Measurements from ENCODE around the gene FIG4.

FIG4 gene

DNA sequence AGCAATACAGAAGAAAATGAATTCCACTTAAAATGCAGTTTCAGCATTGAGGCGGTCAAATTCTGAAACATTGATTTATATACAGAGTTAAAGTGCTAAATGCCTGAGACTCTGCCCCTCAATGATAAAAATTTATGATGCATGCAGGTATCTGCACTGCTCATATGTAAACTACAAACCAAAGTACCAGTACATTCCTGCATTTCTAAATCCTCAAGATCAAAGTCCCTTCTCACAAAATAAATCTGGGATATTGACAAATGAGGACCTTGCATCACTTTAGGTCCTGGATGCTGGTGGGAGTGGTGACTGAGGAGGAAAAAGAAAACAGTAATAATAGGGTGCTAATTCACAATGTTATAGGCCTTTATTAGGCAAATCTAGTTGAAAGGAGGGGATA lies 101.9 kb downstream of the FIG4 start:
- ATAC-seq: no peak
- H3K27me3 Mint-ChIP-seq: no peaks in the 10 kb centered on the region
- DNase-seq: no peak
- H3K27ac Mint-ChIP-seq: no peak overlapping the region
- no peak overlapping the region for H3K4me3 Mint-ChIP-seq
- no peaks in the 10 kb centered on the region for H3K9me3 Mint-ChIP-seq
- peaks cover 7% of the 10 kb centered on the region for H3K4me1 Mint-ChIP-seq

DNA sequence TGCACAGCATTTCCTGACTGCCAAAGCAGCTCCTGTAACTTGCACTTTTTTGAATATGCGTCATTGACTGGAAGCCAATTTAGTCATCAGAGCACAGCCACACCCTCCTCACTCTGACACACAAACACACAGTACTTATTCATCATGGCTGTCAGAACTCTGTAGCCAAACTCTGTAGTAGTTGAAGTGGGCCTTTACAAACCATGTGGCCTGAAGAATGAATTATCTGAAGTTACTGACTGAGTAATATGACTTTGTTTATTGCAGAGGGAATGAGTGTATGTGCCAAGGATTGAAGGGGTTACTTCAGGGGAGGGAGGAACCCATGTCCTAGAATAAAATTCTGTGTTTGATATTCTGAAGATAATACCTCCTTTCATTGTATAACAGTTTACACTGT lies 102.7 kb downstream of the FIG4 start:
- Mint-ChIP-seq H3K4me1 (peaks cover 7% of the 10 kb centered on the region), H3K4me3 (no peak overlapping the region), H3K27me3 (no peaks in the 10 kb centered on the region), H3K27ac (no peak overlapping the region), H3K9me3 (no peaks in the 10 kb centered on the region)
- ATAC-seq (no peak), DNase-seq (no peak)

DNA sequence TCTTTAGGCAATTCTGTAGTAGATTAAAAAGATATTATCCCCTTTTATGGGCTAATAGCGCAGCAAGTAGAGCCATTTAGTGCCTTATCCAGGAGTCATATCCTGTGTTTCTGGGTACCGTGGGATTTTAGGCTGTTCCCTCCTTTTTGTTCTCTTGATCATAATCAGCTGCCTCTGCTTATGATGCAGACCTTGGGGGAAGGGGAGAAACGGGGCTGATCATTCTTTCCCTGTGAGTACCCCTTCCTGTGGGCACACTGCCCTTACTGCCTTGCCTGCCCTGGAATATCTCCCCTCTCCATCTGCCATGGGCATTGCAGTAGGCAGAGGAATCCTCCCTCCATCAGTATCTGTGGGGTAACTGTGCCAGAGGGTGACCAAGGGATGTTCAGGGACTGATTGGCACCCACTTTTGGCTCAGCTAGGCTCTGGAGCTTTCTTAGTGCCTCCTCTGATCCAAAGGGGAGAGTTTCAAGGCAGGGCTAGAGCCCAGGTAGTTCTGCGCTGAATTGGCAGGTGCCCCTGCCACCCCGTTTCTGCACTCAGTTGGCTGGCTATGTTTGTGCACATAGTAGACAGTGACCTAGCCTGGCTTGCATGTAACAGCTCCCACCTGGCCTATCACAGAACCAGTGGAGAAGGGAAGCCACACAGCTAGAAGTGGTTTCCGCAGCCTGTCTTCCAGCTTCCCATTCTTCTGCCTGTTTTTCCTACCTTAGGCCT lies 103.3 kb downstream of the FIG4 start:
- Mint-ChIP-seq H3K4me3 (no peak overlapping the region), H3K27ac (peak overlapping the region in 1 of 2 donors; percentile 89)
- ATAC-seq: no peak

DNA sequence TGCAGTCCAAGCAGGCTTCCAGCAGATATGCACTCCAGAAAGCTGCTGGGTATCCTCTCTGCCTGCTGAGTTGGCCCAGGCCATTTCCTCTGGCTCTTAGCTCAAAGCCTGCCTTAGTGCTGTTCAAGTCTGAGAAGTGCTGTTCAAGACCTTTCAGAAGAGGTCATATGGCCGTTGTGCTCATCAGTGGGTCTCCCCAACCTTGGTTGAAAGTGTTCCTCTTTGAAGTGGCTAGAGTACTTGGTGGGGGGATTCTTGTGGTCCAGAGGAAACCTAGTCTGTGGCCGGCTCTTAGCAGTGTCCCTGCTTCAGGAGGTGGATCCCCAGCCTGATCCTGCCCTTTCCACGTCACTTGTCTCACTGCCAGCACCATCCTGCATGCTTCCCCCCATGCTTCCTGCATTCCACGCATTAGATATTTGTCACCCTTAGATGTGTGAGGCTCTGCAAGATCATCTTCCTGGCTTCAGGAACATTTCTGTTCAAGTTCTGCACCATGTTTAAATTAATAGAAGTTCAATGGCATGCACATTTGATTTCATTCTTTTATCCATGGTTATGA lies 105.0 kb downstream of the FIG4 start:
- H3K4me3 Mint-ChIP-seq: no peak overlapping the region
- no peaks in the 10 kb centered on the region for H3K9me3 Mint-ChIP-seq
- H3K27me3 Mint-ChIP-seq: no peaks in the 10 kb centered on the region
- H3K27ac Mint-ChIP-seq: no peak overlapping the region
- ATAC-seq (peak; percentile 46), DNase-seq (no peak)
- H3K4me1 Mint-ChIP-seq: peaks cover 7% of the 10 kb centered on the region

More for the DNA sequence above, 103.3 kb downstream of the FIG4 start:
- DNase-seq: no peak
- H3K27me3 Mint-ChIP-seq: no peaks in the 10 kb centered on the region
- peaks cover 7% of the 10 kb centered on the region for H3K4me1 Mint-ChIP-seq
- H3K9me3 Mint-ChIP-seq: no peaks in the 10 kb centered on the region

DNA sequence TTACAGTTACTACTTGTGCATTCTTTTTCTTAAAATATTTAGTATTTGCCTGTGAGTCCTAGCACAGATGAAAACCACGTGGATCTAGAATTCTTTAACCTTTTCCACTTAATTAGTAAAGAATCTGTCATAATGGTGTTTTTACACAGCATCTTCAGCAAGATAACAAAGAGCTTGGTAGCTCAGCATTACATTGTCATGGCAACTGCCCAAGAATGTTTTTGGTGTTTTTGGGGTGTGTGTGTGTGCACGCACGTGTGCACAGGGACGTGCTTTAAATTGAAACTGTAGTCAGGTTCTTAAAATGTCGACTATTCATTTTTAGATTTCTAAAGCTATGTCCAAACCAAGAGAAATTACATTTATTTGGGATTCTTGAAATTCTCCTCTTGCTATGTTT lies 108.0 kb downstream of the FIG4 start:
- H3K27me3 Mint-ChIP-seq: no peaks in the 10 kb centered on the region
- no peak for DNase-seq
- H3K4me1 Mint-ChIP-seq: peaks cover 12% of the 10 kb centered on the region
- H3K4me3 Mint-ChIP-seq: no peak overlapping the region
- no peak for ATAC-seq
- H3K27ac Mint-ChIP-seq: no peak overlapping the region
- no peaks in the 10 kb centered on the region for H3K9me3 Mint-ChIP-seq

DNA sequence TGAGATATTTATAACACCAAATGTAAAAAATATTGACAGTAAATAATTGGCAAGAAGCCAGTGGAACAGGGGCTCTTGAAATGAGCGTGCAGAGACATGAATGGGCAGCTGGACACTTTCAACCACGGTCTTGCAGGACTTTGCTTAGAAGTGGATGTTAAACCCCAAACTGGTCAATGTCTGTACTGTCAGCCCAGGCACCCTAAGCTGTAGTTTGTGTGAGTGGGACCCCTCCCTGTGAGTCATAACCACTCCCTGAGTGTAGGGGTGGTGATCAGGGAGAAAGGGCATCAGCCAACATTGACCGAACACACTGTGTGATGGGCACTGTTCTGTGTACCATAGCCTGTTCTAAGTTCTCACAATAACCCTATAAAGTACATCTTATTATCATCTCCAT lies 108.6 kb downstream of the FIG4 start:
- no peak for DNase-seq
- no peaks in the 10 kb centered on the region for H3K9me3 Mint-ChIP-seq
- H3K4me1 Mint-ChIP-seq: peaks cover 13% of the 10 kb centered on the region
- no peak for ATAC-seq
- H3K4me3 Mint-ChIP-seq: no peak overlapping the region
- H3K27me3 Mint-ChIP-seq: no peaks in the 10 kb centered on the region
- no peak overlapping the region for H3K27ac Mint-ChIP-seq

DNA sequence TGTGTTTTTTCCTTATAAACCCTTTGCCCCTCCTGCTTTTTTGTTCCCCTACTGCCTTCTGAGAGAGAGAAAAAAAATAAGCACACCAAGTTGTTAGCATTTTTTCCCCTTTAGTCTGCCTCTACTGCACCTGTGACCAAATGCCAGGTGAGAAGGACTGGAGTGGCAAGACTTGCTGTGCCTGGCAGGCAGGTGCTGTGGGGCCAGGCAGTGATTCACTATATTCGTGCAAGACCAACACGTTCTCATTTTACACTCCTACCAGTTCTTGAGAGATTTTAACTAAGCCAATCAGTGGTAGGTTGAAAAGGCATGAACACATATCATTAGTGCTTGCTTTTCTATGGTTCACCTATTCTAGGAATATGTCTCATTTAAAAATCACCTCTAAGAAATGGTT lies 109.7 kb downstream of the FIG4 start:
- Mint-ChIP-seq H3K4me1 (peaks cover 11% of the 10 kb centered on the region), H3K27me3 (no peaks in the 10 kb centered on the region), H3K27ac (peak overlapping the region in 1 of 2 donors; percentile 29), H3K9me3 (no peaks in the 10 kb centered on the region), H3K4me3 (no peak overlapping the region)
- ATAC-seq (no peak), DNase-seq (no peak)

DNA sequence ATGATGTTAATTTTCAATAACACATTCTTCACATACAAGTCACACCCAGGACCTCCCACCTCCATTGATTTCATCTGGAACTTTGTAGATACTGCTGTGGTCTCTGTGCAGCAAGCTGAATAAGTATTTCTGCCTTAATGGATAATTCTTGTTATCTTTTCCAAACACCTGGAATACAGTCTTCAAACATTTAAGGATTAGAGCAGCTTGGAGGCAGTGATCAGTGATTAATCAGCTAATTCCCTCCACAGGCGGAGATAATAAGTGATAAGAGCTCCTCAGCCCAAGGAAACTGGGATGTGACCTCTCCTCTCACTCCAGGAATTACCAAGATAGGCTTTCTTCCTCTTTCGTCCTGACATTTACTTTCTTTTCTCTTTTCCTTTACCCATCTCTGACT lies 110.7 kb downstream of the FIG4 start:
- DNase-seq: no peak
- ATAC-seq: no peak
- Mint-ChIP-seq H3K4me1 (peaks cover 6% of the 10 kb centered on the region), H3K4me3 (no peak overlapping the region), H3K9me3 (no peaks in the 10 kb centered on the region), H3K27me3 (no peaks in the 10 kb centered on the region), H3K27ac (no peak overlapping the region)

DNA sequence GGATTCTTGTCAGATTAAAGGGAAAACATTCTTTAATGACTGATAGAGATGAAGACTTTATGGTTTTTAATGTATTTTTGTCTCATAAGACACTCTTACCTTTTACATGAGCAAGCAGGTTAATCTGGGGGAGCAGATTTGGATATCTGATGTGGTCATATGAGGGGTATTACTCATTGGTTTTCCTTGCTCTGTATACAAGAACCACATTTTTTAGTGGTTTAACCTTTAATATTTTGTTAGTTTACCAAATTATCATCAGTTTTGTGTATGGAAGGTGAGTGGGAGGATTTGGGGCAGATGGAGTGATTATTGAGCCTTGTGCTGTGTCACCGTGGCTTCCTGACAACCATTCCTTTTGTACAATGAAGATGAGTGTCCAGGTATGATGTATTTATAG lies 112.9 kb downstream of the FIG4 start:
- Mint-ChIP-seq H3K9me3 (no peaks in the 10 kb centered on the region), H3K4me3 (no peak overlapping the region), H3K27me3 (no peaks in the 10 kb centered on the region)

DNA sequence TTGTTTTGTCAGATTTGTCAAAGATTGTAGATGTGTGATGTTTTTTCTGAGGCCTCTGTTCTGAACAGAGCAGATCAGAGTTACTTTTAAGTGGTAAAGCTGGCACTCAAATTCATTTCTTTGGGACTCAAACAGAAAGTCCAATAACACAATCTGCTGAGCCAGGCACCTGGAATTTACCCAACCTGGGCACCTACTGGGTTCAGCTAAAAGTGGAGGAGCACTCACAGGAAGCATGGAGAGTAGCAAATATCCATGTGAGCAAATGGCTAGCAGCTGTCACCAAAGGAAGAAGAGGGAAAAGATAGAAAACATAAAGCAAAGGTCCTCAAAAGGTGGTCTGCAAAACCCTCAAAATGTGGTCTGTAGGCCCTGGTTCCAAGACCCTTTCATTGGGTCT lies 116.8 kb downstream of the FIG4 start:
- H3K4me3 Mint-ChIP-seq: no peak overlapping the region
- DNase-seq: no peak
- peaks cover 6% of the 10 kb centered on the region for H3K4me1 Mint-ChIP-seq
- peak overlapping the region in 1 of 2 donors; percentile 3 for H3K27ac Mint-ChIP-seq
- no peaks in the 10 kb centered on the region for H3K27me3 Mint-ChIP-seq
- ATAC-seq: no peak
- no peaks in the 10 kb centered on the region for H3K9me3 Mint-ChIP-seq

More for the DNA sequence above, 112.9 kb downstream of the FIG4 start:
- Mint-ChIP-seq H3K27ac (no peak overlapping the region), H3K4me1 (peaks cover 6% of the 10 kb centered on the region)
- DNase-seq: no peak
- no peak for ATAC-seq

DNA sequence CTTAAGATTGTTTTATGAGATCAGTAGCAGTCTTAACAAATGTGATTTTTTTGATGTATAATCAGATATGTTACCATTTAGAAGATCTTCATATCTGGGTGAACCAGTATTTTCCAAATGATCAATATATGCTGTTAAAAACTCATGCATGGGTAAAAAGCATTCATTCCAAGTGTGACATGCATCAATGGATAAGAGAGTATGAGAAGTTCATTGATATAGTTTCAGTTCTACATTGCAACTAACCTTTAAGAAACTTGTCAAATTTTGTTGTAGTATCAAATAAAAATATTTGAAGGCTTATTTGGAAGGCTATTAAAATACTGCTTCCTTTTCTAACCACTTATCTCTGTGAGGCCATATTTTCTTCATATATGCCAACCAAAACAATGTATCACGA lies 117.7 kb downstream of the FIG4 start:
- H3K27ac Mint-ChIP-seq: no peak overlapping the region
- H3K4me1 Mint-ChIP-seq: peaks cover 4% of the 10 kb centered on the region
- no peak overlapping the region for H3K4me3 Mint-ChIP-seq
- H3K27me3 Mint-ChIP-seq: no peaks in the 10 kb centered on the region
- DNase-seq (no peak), ATAC-seq (no peak)
- no peaks in the 10 kb centered on the region for H3K9me3 Mint-ChIP-seq

DNA sequence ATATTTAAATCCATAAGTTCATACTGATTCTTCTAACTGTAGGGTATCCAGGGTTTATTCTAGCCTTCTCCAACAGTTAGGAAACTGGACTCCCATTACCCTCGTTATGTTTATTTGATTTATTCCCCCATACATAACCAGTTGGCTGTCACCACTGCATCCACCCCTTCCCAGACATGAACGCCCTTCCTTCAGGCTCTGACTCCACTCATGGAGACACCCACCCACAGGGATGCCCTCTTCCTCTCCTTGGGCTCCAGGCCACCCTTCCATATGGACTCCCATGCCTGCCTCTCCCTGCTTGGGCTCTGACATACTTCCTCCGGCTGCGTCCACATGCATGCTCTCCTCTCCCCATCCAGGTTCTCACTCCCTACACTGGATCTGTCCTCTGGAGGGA lies 124.0 kb downstream of the FIG4 start:
- DNase-seq (no peak), ATAC-seq (no peak)
- H3K27me3 Mint-ChIP-seq: no peaks in the 10 kb centered on the region
- H3K4me3 Mint-ChIP-seq: no peak overlapping the region
- no peaks in the 10 kb centered on the region for H3K9me3 Mint-ChIP-seq
- H3K27ac Mint-ChIP-seq: no peak overlapping the region
- no peaks in the 10 kb centered on the region for H3K4me1 Mint-ChIP-seq

DNA sequence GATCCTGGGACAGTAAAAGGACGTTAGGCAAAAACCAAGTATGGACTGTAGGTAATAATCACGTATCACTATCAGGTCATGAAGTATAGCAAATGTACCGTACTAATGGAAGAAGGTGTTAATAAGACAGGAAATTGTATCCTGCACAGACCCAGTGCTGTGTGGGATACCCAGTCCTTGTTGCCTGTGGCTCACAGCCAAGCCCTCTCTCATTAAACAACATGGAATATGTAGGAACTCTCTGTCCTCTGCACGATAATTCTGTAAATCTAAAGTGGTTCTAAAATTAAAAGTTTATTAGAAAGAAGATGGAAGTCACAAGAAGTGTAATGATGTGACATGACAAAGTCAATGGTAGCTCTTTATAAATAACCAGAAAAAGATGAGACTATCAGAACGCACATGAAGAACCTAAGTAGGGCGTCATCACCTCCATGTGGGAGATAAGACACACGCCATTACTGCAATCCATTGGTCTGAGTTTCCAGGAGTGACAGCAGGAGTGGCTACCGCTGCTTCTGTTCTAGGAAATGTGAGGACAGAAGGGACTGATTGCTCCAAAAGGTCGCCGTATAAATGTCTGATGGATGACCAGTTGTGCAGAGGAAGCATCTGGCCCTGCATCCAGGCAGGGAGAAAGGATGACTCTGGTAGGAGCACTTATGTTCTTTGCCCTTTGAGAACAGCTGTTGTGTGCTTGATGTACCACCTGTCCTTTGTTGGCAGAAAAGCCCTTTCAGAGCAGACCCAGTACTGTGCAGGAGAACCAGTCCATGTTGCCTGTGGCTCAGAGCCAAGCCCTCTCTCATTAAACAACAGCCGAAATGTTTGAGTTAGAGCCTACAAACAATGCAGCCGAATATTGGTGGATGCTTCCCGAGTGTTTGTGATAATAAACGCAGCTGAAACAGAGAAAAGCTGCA lies 125.6 kb downstream of the FIG4 start:
- Mint-ChIP-seq H3K9me3 (no peaks in the 10 kb centered on the region), H3K4me3 (no peak overlapping the region), H3K27ac (no peak overlapping the region), H3K27me3 (no peaks in the 10 kb centered on the region), H3K4me1 (no peaks in the 10 kb centered on the region)
- no peak for ATAC-seq
- no peak for DNase-seq

DNA sequence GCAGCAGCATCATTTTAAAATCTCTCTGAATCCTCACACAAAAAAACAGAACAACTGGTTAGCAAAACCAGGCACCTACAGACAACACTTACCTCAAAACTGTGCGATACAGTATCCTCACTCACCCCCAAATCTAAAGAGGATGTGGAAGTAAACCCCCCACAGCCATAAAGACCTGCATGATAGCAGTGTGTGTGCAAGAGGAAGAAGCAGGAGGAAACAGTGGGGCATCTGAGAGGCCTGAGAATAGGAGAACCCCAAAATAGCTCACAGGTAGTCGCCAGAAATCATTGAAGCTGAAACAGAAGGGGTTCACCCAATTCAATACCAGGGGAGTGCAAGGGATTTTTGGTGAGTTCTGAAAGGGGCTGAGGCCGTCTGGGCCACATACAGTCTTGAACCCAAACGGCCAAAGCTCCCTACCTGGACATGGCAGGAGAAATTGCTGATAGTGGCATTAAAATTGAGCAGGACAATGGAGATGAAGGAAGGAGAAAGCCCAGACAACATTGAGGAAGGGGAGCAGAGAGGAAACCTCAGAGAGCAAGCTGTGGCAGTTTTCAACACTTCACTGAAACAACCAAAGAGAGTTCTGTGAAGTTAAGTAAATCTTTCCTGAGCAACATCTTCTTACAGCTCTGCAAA lies 129.7 kb downstream of the FIG4 start:
- Mint-ChIP-seq H3K4me3 (no peak overlapping the region), H3K4me1 (no peaks in the 10 kb centered on the region), H3K27me3 (no peaks in the 10 kb centered on the region), H3K9me3 (no peaks in the 10 kb centered on the region), H3K27ac (peak overlapping the region in 1 of 2 donors; percentile 38)
- DNase-seq (no peak), ATAC-seq (no peak)

DNA sequence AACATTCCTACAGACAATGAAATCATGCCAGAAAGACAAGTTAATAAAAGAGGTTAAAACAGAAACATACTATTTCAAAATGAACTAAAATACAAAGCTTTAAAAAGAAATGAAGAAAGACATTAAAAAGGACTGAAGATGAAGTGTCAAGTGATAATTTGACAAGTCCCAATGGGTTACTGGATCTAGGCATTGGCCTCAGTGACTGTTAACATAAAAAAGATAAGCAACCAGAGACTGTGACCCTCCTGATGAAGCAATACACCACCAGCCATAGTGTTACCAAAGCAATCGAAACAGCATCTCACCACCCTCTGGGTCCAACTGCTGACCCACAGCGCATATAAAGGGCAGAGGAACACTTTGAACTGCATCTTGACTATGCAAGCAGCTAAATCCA lies 130.3 kb downstream of the FIG4 start:
- no peaks in the 10 kb centered on the region for H3K4me1 Mint-ChIP-seq
- DNase-seq (no peak), ATAC-seq (no peak)
- no peaks in the 10 kb centered on the region for H3K27me3 Mint-ChIP-seq
- H3K27ac Mint-ChIP-seq: peak overlapping the region in 1 of 2 donors; percentile 6
- H3K9me3 Mint-ChIP-seq: no peaks in the 10 kb centered on the region
- H3K4me3 Mint-ChIP-seq: no peak overlapping the region

DNA sequence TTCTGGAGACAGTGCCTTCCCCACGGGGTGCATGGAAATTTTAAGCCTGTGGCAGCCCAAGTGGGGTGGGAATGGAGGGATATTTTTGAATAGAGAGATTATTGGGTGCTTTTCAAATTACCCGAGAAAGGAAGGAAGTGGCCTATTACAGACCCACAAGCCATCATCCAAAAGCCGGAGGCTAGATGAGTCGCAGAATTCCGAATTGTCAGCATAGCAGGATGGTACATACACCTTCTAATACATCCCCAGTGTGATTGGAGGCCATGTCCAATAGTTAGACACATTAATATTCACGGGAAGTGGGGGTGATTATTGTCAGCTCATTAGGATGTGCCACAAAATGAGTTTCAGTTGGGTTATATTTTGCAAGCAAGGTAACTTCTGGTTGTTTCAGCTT lies 133.0 kb downstream of the FIG4 start:
- DNase-seq: no peak
- no peaks in the 10 kb centered on the region for H3K4me1 Mint-ChIP-seq
- peaks cover 0 to 2% of the 10 kb centered on the region in 2 donors for H3K9me3 Mint-ChIP-seq
- H3K27ac Mint-ChIP-seq: no peak overlapping the region
- no peak for ATAC-seq
- H3K27me3 Mint-ChIP-seq: no peaks in the 10 kb centered on the region
- no peak overlapping the region for H3K4me3 Mint-ChIP-seq

Data from stimulated activated naive CD8-positive, alpha-beta T cell treated with anti-CD3 and anti-CD28 coated beads, Interleukin-15, amount 100 ng/mL, for 72 hours (primary cell).